Measurements from ENCODE around the gene CBL. TPM values are rescaled to one million over a fixed set of nuclear protein-coding genes. Genes with fewer than 3 reads are reported as not detected.
"Not testable (repeated sequence)": the region's sequence is repeated elsewhere in the genome, so short reads cannot be mapped to it uniquely, and the experiment has no call there.

CBL gene
- polyA plus RNA-seq (ENCODE audit: insufficient read length in 4 of 4): 10 to 100 TPM; 19.9 to 22.8 (median 21.6) TPM

DNA sequence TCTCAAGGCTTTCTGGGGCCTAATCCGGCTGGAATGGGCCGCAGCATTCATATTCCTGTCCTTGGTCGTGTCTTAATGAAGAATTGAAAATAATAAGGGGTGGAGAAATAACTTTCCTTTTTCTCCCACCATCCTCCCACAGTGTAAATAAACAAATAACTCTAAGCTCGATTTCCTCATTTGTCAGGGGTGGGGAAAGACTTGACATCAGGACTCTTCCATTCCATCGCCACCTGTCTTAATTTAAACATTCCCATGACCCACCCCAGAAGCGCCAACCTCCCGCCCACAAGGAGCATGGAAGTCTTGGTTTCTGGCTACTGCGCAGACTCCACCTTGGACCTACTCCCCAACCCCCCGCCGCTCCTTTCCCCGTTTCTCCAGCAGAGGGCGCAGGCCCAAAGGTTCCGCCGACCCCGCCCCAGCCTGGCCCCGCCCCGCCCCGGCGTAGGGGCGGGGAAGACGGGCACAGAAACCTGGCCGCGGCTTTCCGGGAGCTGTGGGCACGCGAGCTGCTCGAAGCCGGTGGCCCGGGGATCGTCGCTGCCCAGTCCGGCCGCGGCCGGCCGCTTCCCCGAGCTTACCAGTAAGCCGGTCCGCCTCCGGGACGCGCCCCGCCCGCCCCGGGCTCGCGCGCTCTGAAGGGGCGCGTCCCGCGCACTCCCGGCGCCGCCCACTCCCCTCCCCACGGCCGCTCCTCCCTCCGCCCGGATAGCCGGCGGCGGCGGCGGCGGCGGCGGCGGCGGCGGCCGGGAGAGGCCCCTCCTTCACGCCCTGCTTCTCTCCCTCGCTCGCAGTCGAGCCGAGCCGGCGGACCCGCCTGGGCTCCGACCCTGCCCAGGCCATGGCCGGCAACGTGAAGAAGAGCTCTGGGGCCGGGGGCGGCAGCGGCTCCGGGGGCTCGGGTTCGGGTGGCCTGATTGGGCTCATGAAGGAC is at the start of gene CBL:
CBL (plus strand) TSS at position 766 of the 937 bp plus-strand sequence; CDS start at position 845, 79 bp downstream.
- peak; percentile 89 to 90 (median 90) for DNase-seq (ENCODE audit: low read depth in 4 of 4, low spot score in 3 of 4)

DNA sequence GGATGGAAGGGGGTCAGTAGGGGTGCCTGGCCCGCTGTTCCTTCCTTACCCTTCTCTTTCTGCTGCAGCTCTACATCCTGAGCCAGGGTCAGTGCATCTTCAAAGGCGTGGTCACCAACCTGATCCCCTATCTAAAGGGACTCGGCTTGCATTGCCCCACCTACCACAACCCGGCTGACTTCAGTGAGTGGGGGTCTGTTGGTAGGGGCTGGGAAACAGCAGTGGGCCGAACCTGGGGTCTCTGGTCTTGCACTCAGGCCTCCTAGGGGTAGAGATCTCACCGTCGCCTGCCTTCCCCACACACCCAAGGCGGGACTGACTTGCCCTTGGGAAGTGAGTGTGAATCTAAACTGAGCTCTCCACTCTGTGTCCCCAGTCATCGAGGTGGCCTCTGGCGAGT is 49.6 kb upstream of the CBL start:
- no peak for DNase-seq (ENCODE audit: low read depth in 4 of 4, low spot score in 3 of 4)

DNA sequence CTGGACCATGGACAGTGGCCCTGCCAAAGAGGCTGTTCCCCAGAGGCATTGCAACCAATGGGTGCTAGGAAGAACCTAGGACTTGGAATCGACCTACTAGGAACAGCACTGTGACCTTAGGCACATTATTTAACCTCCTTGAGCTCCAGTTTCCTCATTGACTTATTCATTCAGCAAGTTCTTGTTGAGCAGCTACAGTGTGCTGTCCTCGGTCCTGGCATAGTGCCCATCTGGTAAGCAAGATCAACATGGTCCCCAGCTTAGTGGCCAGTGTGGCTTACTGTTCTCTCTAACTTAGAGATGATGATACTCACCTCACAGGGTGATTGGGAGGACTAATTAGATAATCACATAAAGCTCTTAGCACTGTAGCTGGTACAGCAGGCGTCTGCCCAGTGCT is 49.1 kb upstream of the CBL start:
- no peak for DNase-seq (ENCODE audit: low read depth in 4 of 4, low spot score in 3 of 4)

DNA sequence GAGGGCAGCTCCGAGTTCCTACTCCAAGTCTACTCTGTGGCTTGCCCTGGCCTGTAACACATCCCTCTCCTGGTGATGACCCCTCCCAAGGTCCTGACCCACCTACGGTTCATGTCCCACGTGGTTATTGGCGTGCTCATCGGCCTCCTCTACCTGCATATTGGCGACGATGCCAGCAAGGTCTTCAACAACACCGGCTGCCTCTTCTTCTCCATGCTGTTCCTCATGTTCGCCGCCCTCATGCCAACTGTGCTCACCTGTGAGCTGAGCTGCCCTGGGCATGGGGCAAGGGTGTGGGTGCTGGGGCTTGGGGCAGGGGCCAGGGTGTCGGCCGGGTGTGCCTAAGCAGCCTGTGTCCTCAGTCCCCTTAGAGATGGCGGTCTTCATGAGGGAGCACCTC is 47.7 kb upstream of the CBL start:
- DNase-seq (ENCODE audit: low read depth in 4 of 4, low spot score in 3 of 4): no peak

DNA sequence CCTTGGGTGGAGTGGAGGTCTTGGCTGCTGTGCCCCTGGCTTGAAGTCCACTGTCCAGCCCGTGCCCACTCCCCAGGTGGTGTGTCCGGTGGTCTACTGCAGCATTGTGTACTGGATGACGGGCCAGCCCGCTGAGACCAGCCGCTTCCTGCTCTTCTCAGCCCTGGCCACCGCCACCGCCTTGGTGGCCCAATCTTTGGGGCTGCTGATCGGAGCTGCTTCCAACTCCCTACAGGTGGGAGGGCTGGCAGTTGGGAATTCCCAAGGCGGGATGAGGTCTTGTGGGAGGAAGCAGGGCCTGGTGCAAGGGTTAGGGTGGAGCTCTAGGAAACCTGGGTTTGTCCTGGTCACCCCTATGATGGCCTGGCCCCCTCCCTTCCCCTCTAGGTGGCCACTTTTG is 46.0 kb upstream of the CBL start:
- DNase-seq (ENCODE audit: low read depth in 4 of 4, low spot score in 3 of 4): no peak

DNA sequence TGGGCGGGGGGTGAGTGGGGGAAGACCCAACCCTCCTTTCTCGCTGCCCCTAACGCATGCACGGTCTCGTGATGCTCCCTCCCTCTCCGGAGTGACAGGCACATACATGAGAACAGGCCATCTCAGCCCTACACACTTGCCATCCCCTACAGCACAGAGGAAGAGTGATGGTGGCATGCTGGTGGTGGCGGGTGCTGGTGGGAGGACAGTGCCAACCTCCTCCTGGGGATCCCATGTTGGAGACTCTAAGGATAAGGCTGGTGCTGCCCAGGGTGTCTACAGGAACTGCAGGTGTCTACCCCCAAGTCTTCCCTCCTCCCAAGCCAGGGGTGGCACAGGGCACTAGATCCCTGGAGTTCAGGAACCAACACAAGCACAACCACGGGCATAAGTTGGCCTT is 44.3 kb upstream of the CBL start:
- no peak for DNase-seq (ENCODE audit: low read depth in 4 of 4, low spot score in 3 of 4)

DNA sequence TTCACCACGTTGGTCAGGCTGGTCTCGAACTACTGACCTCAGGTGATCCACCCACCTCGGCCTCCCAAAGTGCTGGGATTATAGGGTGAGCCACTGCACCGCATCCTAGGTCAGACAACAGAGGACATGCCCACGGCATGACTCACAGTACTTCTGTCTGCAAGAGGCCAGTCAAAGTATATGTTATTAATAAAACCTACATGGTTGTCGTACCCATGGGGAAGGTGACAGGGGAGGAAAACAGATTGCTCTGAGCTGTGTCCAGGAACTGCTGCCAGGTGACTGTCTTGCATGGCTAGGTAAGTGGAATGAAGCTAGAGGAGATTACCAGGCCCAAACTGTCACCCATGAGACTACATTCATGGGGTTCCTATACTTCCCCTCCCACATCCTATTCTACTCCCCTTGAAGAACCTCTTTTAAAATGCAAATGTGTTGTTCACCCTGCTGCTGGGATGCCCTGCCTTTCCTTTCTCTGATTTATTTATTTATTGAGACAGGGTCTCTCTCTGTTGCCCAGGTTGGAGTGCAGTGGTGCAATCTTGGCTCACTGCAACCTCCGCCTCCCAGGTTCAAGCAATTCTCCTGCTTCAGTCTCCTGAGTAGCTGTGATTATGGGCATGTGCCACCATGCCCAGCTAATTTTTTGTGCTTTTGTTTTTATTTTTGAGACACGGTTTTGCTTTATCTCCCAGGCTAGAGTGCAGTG is 39.6 kb upstream of the CBL start:
- peak in 2 of 4 donors; percentile 37 to 44 for DNase-seq (ENCODE audit: low read depth in 4 of 4, low spot score in 3 of 4)

DNA sequence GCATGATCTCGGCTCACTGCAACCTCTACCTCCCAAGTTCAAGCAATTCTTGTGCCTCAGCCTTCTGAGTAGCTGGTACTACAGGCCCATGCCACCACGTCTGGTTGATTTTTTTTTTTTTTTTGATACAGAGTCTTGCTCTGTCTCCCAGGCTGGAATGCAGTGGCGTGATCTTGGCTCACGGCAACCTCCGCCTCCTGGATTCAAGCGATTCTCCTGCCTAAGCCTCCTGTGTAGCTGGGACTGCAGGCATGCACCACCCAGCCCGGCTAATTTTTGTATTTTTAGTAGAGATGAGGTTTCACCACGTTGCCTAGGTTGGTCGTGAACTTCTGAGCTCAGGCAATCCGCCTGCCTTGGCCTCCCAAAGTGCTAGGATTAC is 39.1 kb upstream of the CBL start:
- DNase-seq (ENCODE audit: low read depth in 4 of 4, low spot score in 3 of 4): not testable (repeated sequence)

DNA sequence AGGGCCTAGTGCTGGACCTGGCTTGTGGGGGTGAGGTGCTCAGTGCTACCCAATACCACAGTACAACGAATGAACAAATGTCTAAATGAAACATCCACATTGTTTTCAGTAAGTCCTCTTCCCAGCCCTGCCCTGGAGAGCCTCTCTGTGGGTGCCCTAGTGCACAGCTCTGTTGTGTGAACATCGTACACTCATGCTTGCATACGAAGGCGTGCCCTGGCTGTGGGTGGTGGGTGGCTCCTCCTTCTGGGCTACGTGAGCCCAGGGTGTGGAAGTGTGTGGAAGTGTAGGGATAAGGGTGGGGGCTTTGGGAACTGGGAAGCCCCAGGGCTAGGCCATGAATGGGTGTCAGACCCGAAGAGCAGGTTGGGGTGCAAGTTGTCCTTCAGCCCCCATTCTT is 38.2 kb upstream of the CBL start:
- DNase-seq (ENCODE audit: low read depth in 4 of 4, low spot score in 3 of 4): no peak

DNA sequence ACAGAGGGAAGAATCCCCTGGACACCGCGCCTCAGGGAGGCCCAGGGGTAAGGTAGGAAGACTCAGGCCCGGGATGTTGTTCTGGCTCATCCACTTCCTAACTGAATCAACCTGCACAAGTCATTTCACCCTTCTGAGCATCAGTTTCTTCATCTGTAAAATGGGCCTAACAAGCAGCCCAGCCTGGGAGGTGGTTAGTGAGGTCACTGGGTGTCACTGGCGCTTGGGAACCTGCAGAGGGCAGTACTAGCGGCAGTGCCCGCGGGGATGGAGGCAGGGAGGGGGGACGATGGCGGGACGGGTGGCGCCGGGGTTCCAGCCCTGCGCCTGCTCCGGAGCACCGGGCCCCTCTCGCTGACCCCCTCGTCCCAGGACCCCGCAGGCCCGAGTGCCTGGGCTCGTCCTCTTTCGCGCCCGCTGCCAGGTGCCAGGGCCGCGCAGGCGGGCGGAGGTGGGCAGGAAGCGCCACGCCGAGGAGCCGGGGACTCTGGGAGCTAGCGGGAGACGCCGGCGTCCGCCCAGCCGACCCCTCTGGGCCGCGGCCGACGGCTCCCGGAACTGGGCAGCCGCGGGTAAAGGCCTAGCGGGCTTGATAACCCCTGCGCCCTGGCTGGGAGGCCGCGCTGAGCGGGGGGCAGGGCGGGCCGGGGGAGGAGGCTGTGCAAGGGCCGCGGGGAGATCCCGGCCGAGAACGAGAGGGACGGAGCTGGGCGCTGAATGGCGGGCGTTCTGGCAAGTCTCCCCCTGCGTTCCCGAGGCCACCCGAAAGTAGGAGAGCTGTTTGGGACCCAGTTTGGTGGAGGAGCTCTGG is 37.5 kb upstream of the CBL start, which contains the start of gene NLRX1:
NLRX1 (plus strand) TSS at position 255 of the 811 bp plus-strand sequence. CDS start 2,679 bp downstream, outside the sequence.
- peak; percentile 57 to 71 (median 68) for DNase-seq (ENCODE audit: low read depth in 4 of 4, low spot score in 3 of 4)

DNA sequence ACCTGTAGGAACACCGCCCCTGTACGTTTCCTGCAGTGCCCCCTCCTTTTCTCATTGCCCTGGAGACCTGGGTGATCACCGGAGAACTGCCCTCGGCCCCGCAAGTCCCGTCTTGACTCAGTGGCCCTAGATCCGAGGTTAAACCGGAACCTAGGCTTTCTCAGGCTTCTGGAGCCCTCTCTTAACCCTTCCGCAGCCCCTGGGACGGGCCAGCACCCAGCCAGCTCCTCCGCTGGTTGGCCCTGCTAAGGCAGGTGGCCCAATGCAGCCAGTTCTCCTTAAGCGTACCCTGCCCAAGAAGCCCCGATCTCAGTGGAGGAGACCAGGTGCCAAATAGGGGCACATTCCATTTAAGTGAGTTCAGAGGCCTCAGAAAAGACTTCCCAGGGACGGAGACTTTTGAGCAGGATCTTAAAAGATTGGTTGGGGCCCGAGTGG is 36.8 kb upstream of the CBL start:
- DNase-seq (ENCODE audit: low read depth in 4 of 4, low spot score in 3 of 4): no peak

DNA sequence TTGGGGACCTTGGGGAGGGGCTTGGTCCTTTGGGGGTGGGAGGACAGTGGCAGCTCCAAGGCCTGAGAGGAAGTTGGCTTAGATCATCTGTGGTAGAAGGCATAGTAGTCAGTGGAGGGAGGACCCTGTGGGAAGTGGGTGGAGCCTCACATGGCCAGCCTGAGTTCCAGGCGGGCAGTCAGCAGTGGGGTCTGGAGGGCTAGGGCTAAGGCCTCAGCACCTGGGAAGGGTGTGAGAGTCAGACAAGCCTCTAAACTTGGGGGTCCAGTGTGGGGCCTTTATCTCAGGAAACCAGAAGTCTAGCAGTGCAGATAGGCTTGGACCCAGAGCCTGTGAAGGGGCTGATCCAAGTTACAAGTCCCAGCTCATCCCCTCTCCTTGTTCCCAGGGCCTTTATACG is 33.6 kb upstream of the CBL start:
- DNase-seq (ENCODE audit: low read depth in 4 of 4, low spot score in 3 of 4): no peak

DNA sequence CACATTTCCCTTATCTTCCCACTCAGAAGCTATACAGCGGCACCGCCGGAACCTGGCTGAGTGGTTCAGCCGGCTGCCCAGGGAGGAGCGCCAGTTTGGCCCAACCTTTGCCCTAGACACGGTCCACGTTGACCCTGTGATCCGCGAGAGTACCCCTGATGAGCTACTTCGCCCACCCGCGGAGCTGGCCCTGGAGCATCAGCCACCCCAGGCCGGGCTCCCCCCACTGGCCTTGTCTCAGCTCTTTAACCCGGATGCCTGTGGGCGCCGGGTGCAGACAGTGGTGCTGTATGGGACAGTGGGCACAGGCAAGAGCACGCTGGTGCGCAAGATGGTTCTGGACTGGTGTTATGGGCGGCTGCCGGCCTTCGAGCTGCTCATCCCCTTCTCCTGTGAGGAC is 32.7 kb upstream of the CBL start:
- DNase-seq (ENCODE audit: low read depth in 4 of 4, low spot score in 3 of 4): no peak

DNA sequence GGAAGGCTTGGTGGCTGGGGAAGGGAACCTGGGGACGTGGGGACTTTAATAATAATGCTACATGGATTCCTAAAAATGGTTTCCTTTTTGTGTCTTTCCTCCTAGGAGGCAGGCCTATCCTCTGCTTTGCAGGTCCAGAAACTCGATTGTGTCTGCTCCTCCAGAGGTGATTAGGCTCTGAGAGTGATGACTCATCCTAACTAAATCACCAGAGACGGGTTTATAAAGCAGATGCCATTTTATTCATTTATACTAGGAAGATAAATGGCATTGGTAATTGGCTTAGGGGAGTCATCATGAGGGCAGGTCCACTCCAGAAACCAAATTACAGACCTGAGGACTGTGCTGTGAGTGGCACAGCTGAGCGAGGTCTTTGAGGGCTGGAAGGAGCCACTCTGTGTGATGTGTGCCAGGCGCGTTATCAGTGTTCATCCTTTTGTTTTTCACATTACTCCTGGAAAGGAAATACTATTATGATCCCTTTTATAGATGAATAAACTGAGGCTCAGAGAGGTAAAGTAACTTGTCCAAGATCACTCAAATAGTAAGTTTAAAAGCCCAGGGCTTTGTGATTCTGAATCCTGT is 30.6 kb upstream of the CBL start:
- DNase-seq (ENCODE audit: low read depth in 4 of 4, low spot score in 3 of 4): no peak

DNA sequence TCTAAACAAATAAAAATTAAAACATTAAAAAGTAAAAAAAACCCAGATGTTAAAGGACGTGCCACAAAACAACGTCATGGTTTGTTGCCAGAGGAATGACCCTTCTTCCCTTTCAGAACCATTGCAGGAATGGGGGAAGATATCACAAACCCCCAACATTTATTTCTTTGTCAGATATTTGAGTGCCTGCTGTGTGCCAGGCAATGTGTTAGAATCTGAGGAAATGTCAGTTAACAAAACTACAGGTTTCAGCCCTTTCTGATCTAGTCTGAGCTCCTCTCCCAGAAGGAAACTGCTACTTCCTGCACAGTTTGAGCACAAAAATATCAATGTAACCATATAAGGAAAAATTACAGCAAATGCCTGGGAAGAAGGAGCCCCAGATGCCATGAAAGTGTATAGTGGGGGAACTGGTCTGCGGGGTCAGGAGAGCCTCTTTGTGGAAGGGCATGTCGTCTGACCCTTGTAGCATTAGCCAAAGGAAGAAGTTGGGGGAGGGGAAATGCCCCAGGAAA is 27.9 kb upstream of the CBL start:
- DNase-seq (ENCODE audit: low read depth in 4 of 4, low spot score in 3 of 4): no peak

DNA sequence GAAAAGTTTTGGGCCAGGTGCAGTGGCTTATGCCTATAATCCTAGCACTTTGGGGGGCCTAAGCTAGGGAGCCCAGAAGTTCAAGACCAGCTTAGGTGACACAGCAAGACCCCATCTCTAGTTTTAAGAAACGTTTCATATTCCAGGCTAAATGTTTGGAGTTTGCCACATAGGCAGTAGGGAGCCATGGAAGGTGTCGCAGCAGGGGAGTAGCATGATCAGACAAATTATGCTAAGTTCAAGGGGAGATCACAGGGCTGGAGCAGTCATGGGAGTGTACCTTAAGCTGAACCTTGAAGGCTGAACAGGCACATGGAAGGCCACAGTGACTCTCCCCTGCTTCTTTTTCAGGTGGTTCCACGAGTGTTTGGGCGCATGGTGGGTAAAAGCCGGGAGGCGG is 26.8 kb upstream of the CBL start:
- DNase-seq (ENCODE audit: low read depth in 4 of 4, low spot score in 3 of 4): no peak

DNA sequence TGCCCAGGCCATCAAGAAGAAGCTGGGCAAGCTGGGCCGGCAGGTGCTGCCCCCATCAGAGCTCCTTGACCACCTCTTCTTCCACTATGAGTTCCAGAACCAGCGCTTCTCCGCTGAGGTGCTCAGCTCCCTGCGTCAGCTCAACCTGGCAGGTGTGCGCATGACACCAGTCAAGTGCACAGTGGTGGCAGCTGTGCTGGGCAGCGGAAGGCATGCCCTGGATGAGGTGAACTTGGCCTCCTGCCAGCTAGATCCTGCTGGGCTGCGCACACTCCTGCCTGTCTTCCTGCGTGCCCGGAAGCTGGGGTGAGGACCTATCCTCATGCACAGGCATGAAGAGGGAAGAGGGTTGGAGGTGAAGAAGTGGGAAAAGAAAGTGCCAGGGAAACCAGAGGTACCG is 26.2 kb upstream of the CBL start:
- DNase-seq (ENCODE audit: low read depth in 4 of 4, low spot score in 3 of 4): no peak

DNA sequence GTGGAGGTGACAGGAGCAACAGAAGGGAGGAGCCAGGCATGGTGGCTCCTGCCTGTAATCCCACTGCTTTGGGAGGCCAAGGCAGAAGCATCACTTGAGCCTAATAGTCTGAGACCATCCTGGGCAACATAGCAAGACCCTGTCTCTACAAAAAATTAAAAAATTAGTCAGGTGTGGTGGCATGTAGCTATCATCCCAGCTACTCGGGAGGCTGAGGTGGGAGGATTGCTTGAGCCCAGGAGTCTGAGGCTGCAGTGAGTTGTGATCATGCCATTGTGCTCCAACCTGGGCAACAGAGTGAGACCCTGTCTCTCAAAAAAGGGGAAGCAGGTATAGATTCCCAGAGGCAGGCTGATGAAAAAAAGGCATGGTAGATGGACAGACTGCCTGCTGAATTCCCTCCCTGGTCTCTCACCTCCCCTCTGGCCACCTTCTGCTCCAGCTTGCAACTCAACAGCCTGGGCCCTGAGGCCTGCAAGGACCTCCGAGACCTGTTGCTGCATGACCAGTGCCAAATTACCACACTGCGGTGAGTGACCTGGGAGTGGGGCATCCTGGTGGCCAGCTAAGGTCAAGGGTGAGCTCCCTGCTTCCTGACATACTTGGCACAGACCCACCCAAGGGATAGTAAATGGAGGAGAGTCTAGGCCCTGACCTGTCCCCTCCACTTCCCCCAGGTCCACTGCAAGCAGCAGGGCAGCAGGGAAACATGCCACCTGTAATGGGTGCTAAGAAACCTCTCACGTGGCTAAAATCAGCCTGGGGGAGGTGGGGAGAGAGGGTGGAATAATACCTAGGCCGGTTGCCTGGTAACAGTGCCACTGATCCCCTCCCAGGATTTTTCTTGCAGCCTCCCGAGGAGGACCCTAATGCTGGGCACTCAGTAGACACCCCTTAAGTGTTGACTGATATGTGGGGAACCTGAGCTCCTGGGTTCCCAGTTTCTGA is 25.1 kb upstream of the CBL start:
- DNase-seq (ENCODE audit: low read depth in 4 of 4, low spot score in 3 of 4): no peak

Data from right renal pelvis (tissue), 4 donors.